ENCODE measurements around the gene CELF1. TPM values are rescaled to one million over a fixed set of nuclear protein-coding genes. Genes with fewer than 3 reads are reported as not detected.
A peak's percentile ranks its signal among the peaks of the same experiment; 100 is the strongest.

CELF1 gene
- total and polyA plus RNA-seq, 2 experiments from 2014 or later = 124 to 233 TPM

- Histone ChIP-seq H4K20me1 (replicated peaks; ENCODE audit: insufficient read depth) (peaks cover 33% of the 10 kb centered on the region), H3K79me2 (replicated peaks; ENCODE audit: insufficient read depth) (peaks cover 50% of the 10 kb centered on the region), H3K27ac (ENCODE audit: low read depth) (no peak overlapping the region), H3K27me3 (ENCODE audit: insufficient read depth) (no peaks in the 10 kb centered on the region), H3K36me3 (ENCODE audit: insufficient read depth) (peaks cover 12% of the 10 kb centered on the region; the same call in 1 of the 2 replicates), H2AFZ (no peak overlapping the region), H3K4me3 (no peak overlapping the region), H3K4me1 (ENCODE audit: insufficient read depth) (peaks cover 36% of the 10 kb centered on the region), H3K9me2 (ENCODE audit: insufficient read depth) (no peaks in the 10 kb centered on the region), H3F3A (replicated peaks; ENCODE audit: low read depth) (peaks cover 16% of the 10 kb centered on the region; the same call in 1 of the 2 replicates), H3K4me2 (no peak overlapping the region)
- ATAC-seq = peak; percentile 51
- Mint-ChIP-seq H3K36me3 (ENCODE audit: low read depth) (peaks cover 25% of the 10 kb centered on the region), H3K9me3 (no peaks in the 10 kb centered on the region), H3K27me3 (ENCODE audit: insufficient read depth, low read depth, poor library complexity) (peaks cover 15% of the 10 kb centered on the region), H3K4me3 (no peak overlapping the region), H3K27ac (no peak overlapping the region), H3K4me1 (peaks cover 44% of the 10 kb centered on the region)
- peak; percentile 59 for DNase-seq (ENCODE audit: low spot score)
- no peak for TF ChIP-seq EZH2phosphoT487 (IDR thresholded peaks at IDR 0.05; ENCODE audit: unreplicated experiment)
- TF ChIP-seq ZNF331 (CRISPR knock-in tag; IDR thresholded peaks at IDR 0.05; ENCODE audit: low read depth) = no peak
- no peak for TF ChIP-seq CTCF (conservative IDR thresholded peaks at IDR 0.05; ENCODE audit: low read depth in 2 of 2)
- TF ChIP-seq ZNF462 (CRISPR knock-in tag; IDR thresholded peaks at IDR 0.05) = no peak
- no peak for TF ChIP-seq ETS1 (IDR thresholded peaks at IDR 0.05)
Observed at GRCh38 chr11:47464483-47464882, 88.4 kb downstream of the CELF1 start.

Measured in GM23338 (cell line).